GM19452 (cell line): ENCODE measurements around the gene TSPAN2.

Experiments
- ATAC-seq: cut with Tn5 transposase; IDR thresholded peaks from one replicate; pipeline ENCODE4 v1.9.1; 2021; ENCODE audit not compliant: unreplicated experiment

The TSPAN2 gene

DNA sequence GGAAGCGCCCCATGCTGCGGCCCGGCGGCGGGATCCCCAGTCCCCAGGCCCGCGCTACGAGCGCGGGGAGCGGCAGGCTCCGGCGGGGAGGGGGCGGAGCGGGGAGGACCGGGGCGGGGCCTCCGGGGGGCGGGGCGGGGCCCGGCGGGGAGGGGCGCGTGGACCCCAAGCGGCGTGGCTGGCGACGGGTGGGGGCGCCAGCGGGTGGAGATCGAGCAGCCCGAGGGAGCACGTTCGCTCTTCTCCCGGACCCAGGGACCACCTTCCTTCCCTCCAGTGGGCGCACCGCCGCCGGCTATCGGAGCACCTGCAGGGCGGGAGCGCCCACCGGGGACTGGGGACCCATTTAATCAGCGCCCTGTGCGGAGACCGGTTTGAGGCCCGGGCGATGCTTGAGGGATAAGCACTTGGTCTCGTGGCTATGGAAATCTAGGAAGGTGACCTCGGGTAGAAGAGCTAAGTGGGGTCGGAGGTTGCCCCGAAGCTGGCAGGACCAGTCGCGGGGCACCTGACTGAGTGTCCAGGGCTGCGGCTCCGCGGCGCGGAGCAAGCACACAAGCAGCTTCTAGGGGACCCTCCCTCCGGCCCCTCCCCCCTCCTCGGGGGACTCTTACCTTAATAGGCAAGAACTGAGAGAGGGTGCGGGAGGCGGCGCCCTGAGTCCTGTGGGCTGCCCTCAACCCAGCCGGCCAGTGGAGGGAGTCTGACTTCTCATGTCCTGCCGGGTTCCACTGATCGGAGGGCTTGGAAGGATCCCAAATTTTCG is at the start of gene TSPAN2:
Gene TSPAN2, minus strand, starts transcription at position 84 of the 766 bp plus-strand sequence. Its CDS starts 71 bp downstream, at position 13.
- ATAC-seq, result no peak

DNA sequence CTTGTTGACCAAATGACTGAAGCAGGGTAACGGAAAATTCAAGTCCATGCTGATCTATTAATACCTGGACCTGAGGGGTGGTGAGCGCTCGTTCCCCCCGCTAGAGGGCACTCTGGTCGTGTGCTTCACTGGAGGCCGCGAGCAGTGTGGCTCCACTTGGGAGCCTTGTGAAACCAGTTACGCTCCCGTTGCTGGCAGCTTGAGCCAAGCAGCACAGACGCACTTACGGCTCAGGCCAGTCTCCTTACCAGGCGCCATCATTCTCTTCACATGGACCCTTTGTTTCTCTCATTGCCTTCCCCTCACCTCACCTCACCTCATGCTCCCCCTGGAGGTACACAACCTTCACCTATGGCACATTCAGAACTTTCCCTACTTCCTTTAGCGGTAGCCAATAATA is 49.7 kb upstream of the TSPAN2 start:
- peak; percentile 90 for ATAC-seq

GRCh38 chr1:115138271-115138670 is 49.0 kb upstream of the TSPAN2 start:
- no peak for ATAC-seq

DNA sequence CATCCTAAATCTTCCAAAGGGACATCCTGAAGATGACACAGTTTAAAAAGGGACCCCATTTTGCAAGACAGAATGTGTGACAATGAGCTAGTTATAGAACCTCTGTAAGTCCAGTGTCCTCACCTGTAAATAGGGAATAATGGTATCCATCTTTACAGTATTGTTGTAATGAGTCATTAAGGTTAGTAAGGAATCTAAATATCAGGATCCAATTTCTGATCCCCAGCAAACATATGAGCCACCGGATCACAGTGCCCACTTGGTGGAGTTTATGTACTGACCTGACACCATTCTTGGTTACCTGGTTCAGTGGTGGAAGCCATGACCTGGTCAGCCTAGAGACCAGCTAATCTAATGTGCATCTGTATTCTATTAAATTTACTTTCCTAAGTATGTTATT is 47.9 kb upstream of the TSPAN2 start:
- no peak for ATAC-seq

DNA sequence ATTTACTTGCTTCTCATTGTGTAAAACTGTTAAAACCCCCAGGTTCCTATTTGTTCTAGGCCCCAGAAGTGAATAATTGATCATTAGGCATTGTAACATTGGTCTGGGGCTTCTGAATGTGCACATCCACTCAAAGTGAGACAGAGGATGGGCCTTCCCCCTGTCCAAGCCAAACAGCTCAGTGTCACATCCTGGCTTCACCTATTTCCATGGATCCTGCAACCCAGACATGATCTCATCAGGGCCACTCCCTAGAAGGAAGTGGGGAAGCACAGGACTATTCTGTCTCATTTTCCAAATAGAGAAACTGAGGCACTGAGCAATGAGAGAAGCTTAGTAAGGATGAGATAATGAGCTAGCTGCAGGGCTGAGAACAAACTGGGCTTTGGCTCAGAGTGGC is 47.4 kb upstream of the TSPAN2 start:
- ATAC-seq, result no peak

DNA sequence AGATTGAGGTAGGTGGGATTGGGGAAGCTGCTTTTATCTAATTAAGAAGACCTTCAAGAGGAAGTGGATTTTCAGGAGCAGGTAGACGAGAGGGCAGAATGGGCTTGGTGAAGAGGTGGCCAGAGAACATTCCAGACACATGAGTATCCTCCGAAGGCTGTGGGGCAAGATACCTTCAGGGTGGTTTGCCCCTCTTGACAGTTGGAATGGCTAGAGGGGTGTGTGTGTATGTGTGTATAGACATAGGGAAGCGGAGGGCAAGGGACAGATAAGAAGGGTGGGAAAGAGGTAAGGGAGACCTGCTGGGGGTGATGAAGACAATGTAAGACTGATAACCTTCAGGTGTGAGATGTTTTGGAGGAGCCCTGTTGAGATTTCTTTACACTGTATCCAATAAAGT is 46.8 kb upstream of the TSPAN2 start:
- no peak for ATAC-seq

GRCh38 chr1:115135681-115136080 is 46.4 kb upstream of the TSPAN2 start:
- ATAC-seq, result no peak

GRCh38 chr1:115134850-115135480 is 45.7 kb upstream of the TSPAN2 start:
- no peak for ATAC-seq

GRCh38 chr1:115134231-115134630 is 44.9 kb upstream of the TSPAN2 start:
- no peak for ATAC-seq

DNA sequence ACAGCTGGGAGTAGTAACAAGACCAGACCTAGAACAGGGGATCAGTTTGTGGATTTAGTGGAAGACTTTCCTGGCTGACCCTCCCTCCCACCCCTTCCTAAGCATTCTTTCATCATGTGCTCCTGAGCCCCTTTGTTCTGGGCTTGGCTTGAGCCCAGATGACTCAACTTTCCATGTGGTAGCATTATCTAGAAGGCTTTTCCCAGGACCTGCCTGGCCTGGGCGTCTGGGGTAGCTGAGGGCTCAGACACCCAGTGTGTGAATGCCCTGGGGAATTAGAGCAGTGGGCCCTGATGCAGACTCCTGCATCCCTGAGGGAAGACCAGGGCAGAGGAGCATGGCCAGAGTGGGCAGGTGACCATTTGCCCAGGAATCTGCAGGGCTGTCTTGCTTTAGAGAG is 44.1 kb upstream of the TSPAN2 start:
- no peak for ATAC-seq

GRCh38 chr1:115130786-115131185 is 41.5 kb upstream of the TSPAN2 start:
- no peak for ATAC-seq

DNA sequence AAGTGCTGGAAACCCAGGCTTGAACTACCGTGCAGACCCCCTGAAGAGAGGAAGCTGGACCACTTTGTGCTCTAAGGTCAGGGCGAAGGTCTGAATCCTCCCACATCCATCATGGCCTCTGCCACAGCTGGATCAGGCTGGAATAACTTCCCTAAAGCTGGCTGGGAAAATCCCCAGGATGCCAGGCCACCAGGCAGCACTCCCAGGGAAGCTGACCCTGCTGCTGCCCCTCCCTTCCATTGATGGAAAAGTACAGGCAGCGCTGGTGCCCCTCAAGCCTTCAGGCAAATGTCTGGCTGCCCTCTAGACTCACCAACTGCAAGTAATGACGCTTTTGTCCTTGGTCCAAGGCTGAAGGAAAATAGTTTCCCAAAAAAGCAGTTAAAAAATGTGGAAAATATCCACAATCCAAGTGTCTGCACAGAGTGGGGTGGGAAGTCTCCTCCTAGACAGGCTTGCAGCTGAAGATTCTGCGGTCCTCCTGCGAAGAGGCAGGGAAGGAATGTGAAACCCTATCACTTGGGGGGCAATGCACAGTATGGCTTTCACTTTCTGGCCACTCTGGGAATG is 39.9 kb upstream of the TSPAN2 start:
- ATAC-seq, result no peak

- no peak for ATAC-seq
Measured at GRCh38 chr1:115127539-115127938, 38.2 kb upstream of the TSPAN2 start.

- ATAC-seq, result no peak
Measured at GRCh38 chr1:115126516-115126915, 37.2 kb upstream of the TSPAN2 start.

DNA sequence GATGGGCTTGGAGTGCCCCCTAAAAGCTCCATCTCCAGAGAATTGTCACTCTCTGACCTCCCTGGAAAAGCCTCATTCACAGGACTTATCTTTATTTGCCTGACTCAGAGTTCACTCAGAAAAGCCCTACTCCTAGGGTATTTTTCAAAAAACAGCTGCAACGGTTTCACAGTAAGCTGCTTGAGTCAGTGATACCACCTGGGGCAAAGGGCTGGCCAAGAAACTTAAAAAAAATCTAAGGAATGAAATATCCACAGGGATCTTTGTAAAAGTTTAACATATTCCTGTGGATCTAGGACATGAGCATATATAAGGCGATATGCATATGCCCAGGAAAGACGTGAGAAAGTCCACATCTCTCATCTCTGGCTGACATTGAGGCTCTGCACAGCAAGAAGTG is 33.8 kb upstream of the TSPAN2 start:
- ATAC-seq, result no peak

DNA sequence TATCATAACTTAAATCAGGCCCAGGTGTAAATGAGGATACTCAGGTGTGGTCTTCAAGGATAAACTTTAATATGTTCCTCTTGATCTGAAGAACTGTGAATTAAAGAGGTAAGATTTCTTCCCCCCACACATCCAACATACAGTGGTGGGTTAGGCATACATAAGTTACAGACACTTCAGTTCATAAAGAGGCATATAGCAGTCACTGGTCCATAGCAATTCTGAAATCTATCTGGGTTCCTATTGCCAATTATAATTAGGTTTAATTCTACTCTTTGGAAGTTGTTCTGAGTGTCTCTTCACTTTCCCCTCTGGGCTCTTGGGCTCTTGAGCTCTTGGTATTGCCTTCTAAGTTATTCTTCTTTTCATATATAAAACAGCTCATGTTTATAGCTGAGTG is 32.5 kb upstream of the TSPAN2 start:
- no peak for ATAC-seq

- ATAC-seq, result no peak
Measured at GRCh38 chr1:115120296-115120695, 31.0 kb upstream of the TSPAN2 start.

DNA sequence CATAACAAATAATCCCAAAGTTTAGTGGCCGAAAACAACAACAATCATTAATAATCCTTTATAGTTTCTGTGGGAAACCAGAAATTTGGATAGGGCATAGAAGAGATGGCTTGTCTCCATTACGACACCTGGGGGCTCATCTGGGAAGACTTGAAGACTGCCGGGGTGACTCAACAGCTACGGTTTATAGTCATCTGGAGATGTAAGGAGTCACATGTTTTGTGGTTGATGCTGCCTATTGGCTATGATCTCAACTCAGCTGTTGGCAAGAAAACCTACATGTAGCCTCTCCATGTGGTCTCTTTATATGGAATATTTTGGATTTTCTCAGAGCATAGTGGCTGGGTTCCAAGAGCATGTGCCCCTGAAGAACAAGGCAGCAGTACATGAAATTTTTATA is 29.3 kb upstream of the TSPAN2 start:
- ATAC-seq, result no peak

GRCh38 chr1:115118086-115118485 is 28.8 kb upstream of the TSPAN2 start:
- no peak for ATAC-seq

- ATAC-seq, result no peak
Measured at GRCh38 chr1:115117298-115117697, 28.0 kb upstream of the TSPAN2 start.

DNA sequence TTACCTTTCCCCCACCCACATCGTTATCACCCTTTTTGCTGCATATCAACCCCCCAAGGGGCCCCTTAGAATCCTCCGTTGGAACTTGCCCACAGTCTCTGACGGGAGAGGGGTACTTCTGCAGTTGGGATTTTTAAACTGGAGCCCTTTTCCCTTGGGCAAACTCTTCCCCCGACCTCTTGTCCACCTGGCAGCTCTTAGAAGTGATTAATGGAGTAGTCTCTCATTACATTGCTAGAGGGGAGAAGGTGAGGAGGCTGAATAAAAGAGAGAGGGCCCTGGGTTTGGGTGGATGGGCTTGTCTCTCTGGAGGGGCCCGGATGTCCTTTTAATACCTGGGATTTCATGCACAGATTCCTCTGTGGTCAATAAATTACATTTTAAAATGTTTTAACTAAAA is 27.2 kb upstream of the TSPAN2 start:
- no peak for ATAC-seq

GRCh38 chr1:115115521-115116161 is 26.3 kb upstream of the TSPAN2 start:
- ATAC-seq, result no peak
